D721Med (cell line): ENCODE measurements around the gene SIK3.

Source experiments
- DNase-seq: peaks from one replicate; pipeline ENCODE4 v3.0.0; 2011; ENCODE audit warnings: low spot score; ENCODE audit not compliant: insufficient read length
- FAIRE-seq: peaks from 2 replicates; lab custom pipeline; 2011; peaks lifted over from hg19 to GRCh38; lab: Jason Lieb, UNC
- CTCF ChIP-seq: IDR thresholded peaks from 2 replicates; pipeline ENCODE4 v1.5.1; 2012; ENCODE audit warnings: mild to moderate bottlenecking, control low read depth; ENCODE audit not compliant: insufficient read depth; ENCODE audit errors: missing control alignments

The SIK3 gene

GRCh38 chr11:117016246-117016645 lies 82.0 kb downstream of the SIK3 start:
- TF ChIP-seq CTCF, result no peak
- DNase-seq, result no peak
- no peak for FAIRE-seq

- FAIRE-seq, result no peak
- DNase-seq, result no peak
- no peak for TF ChIP-seq CTCF
Measured at GRCh38 chr11:117011541-117011898, 86.7 kb downstream of the SIK3 start.

GRCh38 chr11:117010808-117011540 lies 87.3 kb downstream of the SIK3 start:
- DNase-seq, result no peak
- no peak for TF ChIP-seq CTCF

GRCh38 chr11:117009905-117010605 lies 88.2 kb downstream of the SIK3 start:
- no peak for TF ChIP-seq CTCF
- DNase-seq (no peak), FAIRE-seq (no peak)

More at GRCh38 chr11:117010808-117011540, 87.3 kb downstream of the SIK3 start:
- FAIRE-seq, result no peak

GRCh38 chr11:117005758-117006157 lies 92.5 kb downstream of the SIK3 start:
- TF ChIP-seq CTCF, result no peak
- DNase-seq (no peak), FAIRE-seq (no peak)

GRCh38 chr11:117002639-117003299 lies 95.5 kb downstream of the SIK3 start:
- TF ChIP-seq CTCF, result no peak
- no peak for DNase-seq
- FAIRE-seq, result no peak
